Occipital lobe (tissue), 2 donors: Measurements from ENCODE around the gene SCNM1. TPM values are rescaled to one million over a fixed set of nuclear protein-coding genes. Genes with fewer than 3 reads are reported as not detected.
"Not testable (repeated sequence)": the region's sequence is repeated elsewhere in the genome, so short reads cannot be mapped to it uniquely, and the experiment has no call there.

Experiments used
- DNase-seq: peaks from one replicate; lab custom pipeline; 2025; lab: John Stamatoyannopoulos, UW
- total RNA-seq: library from RNA; depleted of rRNA; stranded (reverse); fragments of >200 nt; gene quantifications from one replicate; pipeline ENCODE4 v1.2.3, GENCODE V29; 2014

The SCNM1 gene
- total RNA-seq, 1 donor from 2014 or later, result 35.6 TPM

- peak; percentile 97 for DNase-seq
These were observed 19.4 kb upstream of the SCNM1 start, which contains the start of gene SEMA6C for GRCh38 chr1:151146412-151147131. Gene SEMA6C (minus strand): TSS chr1:151146631. CDS start chr1:151142621, 4,010 bp downstream.

- no peak for DNase-seq
These were observed 18.8 kb upstream of the SCNM1 start for GRCh38 chr1:151147132-151147503.

- no peak for DNase-seq
These were observed 18.3 kb upstream of the SCNM1 start for GRCh38 chr1:151147665-151148064.

GRCh38 chr1:151156515-151156819 is 9.5 kb upstream of the SCNM1 start, which contains the start of gene TNFAIP8L2:
Gene TNFAIP8L2 (plus strand): TSS chr1:151156649. CDS start chr1:151158698, 2,049 bp downstream.
- no peak for DNase-seq

GRCh38 chr1:151157067-151157531 is 8.8 kb upstream of the SCNM1 start:
- no peak for DNase-seq

- no peak for DNase-seq
These were observed 7.6 kb upstream of the SCNM1 start for GRCh38 chr1:151158326-151158725.

- no peak for DNase-seq
These were observed 7.1 kb upstream of the SCNM1 start for GRCh38 chr1:151158751-151159251.

GRCh38 chr1:151159373-151159772 is 6.6 kb upstream of the SCNM1 start:
- DNase-seq, result no peak

GRCh38 chr1:151164732-151165280 is 1.1 kb upstream of the SCNM1 start:
- DNase-seq, result no peak

GRCh38 chr1:151165281-151165737 is 635 bp upstream of the SCNM1 start:
- peak; percentile 67 for DNase-seq

- no peak for DNase-seq
These were observed 587 bp downstream of the SCNM1 start for GRCh38 chr1:151166505-151166956.

- DNase-seq, result no peak
These were observed 1.2 kb downstream of the SCNM1 start for GRCh38 chr1:151167116-151167515.

GRCh38 chr1:151171190-151171589 is 5.2 kb downstream of the SCNM1 start:
- no peak for DNase-seq

GRCh38 chr1:151175041-151175741 is 9.2 kb downstream of the SCNM1 start:
- peak; percentile 65 for DNase-seq

- DNase-seq, result no peak
These were observed 9.9 kb downstream of the SCNM1 start, which contains the start of gene TMOD4 for GRCh38 chr1:151175863-151176262. Gene TMOD4 (minus strand): TSS chr1:151175981. CDS start chr1:151174875, 1,106 bp downstream.

- no peak for DNase-seq
These were observed 10.6 kb downstream of the SCNM1 start for GRCh38 chr1:151176514-151177045.

- DNase-seq, result no peak
These were observed 18.3 kb downstream of the SCNM1 start for GRCh38 chr1:151184211-151184610.

GRCh38 chr1:151187205-151187604 is 21.3 kb downstream of the SCNM1 start:
- no peak for DNase-seq

- not testable (repeated sequence) for DNase-seq
These were observed 22.7 kb downstream of the SCNM1 start for GRCh38 chr1:151188667-151189066.

- peak; percentile 84 for DNase-seq
These were observed 23.9 kb downstream of the SCNM1 start, which contains the start of gene VPS72 for GRCh38 chr1:151189637-151190445. Gene VPS72 (minus strand): TSS chr1:151190197. CDS start chr1:151190121, 76 bp downstream.

- no peak for DNase-seq
These were observed 26.1 kb downstream of the SCNM1 start for GRCh38 chr1:151192047-151192446.
